Measurements from ENCODE around the gene BTN1A1.
"Not testable (repeated sequence)": the region's sequence is repeated elsewhere in the genome, so short reads cannot be mapped to it uniquely, and the experiment has no call there.

The BTN1A1 gene

GRCh38 chr6:26459023-26459810 is 40.9 kb upstream of the BTN1A1 start:
- no peak for TF ChIP-seq CTCF (IDR thresholded peaks at IDR 0.05; ENCODE audit: low read depth, low read length)
- peak overlapping the region; percentile 92 for H3K4me3 ChIP-seq (ENCODE audit: low read depth, low read length)

GRCh38 chr6:26461353-26461752 is 38.8 kb upstream of the BTN1A1 start:
- not testable (repeated sequence) for H3K4me3 ChIP-seq (ENCODE audit: low read depth, low read length)

GRCh38 chr6:26464014-26464413 is 36.1 kb upstream of the BTN1A1 start:
- TF ChIP-seq CTCF (IDR thresholded peaks at IDR 0.05; ENCODE audit: low read depth, low read length): no peak
- H3K4me3 ChIP-seq (ENCODE audit: low read depth, low read length): no peak overlapping the region

- TF ChIP-seq CTCF (IDR thresholded peaks at IDR 0.05; ENCODE audit: low read depth, low read length): no peak
Measured at GRCh38 chr6:26464416-26465131, 35.5 kb upstream of the BTN1A1 start.

GRCh38 chr6:26465776-26466175 is 34.3 kb upstream of the BTN1A1 start:
- H3K4me3 ChIP-seq (ENCODE audit: low read depth, low read length): no peak overlapping the region
- TF ChIP-seq CTCF (IDR thresholded peaks at IDR 0.05; ENCODE audit: low read depth, low read length): no peak

More at GRCh38 chr6:26464416-26465131, 35.5 kb upstream of the BTN1A1 start:
- H3K4me3 ChIP-seq (ENCODE audit: low read depth, low read length): no peak overlapping the region

GRCh38 chr6:26468829-26469228 is 31.3 kb upstream of the BTN1A1 start:
- no peak overlapping the region for H3K4me3 ChIP-seq (ENCODE audit: low read depth, low read length)
- no peak for TF ChIP-seq CTCF (IDR thresholded peaks at IDR 0.05; ENCODE audit: low read depth, low read length)

GRCh38 chr6:26470643-26471042 is 29.5 kb upstream of the BTN1A1 start:
- TF ChIP-seq CTCF (IDR thresholded peaks at IDR 0.05; ENCODE audit: low read depth, low read length): no peak
- H3K4me3 ChIP-seq (ENCODE audit: low read depth, low read length): no peak overlapping the region
